Measurements from ENCODE around the gene P4HA1. TPM values are rescaled to one million over a fixed set of nuclear protein-coding genes. Genes with fewer than 3 reads are reported as not detected.

P4HA1 gene
- total and polyA plus RNA-seq, 9 of the 15 experiments (the other 6 are each of a cell fraction or from before 2014, with no cell fraction given), result 20.2 to 177 (median 28.6) TPM

- no peak for TF ChIP-seq ZNF197 (CRISPR knock-in tag; IDR thresholded peaks at IDR 0.05; ENCODE audit: low read depth)
- TF ChIP-seq HEY1 (CRISPR knock-in tag; IDR thresholded peaks at IDR 0.05; ENCODE audit: borderline replicate concordance), result no peak
- TF ChIP-seq TCF15 (CRISPR knock-in tag; IDR thresholded peaks at IDR 0.05), result no peak
- no peak for TF ChIP-seq ZNF232 (CRISPR knock-in tag; IDR thresholded peaks at IDR 0.05)
- no peak for TF ChIP-seq MITF (IDR thresholded peaks at IDR 0.05)
- TF ChIP-seq ZNF316 (IDR thresholded peaks at IDR 0.05), result 0 out of 2 replicates have a peak, but pooled peaks have one; percentile 30
- no peak for TF ChIP-seq ZFP30 (CRISPR knock-in tag; IDR thresholded peaks at IDR 0.05; ENCODE audit: borderline replicate concordance)
- TF ChIP-seq ELF1 (tag; IDR thresholded peaks at IDR 0.05), result peak; percentile 67
- no peak for TF ChIP-seq YY1 (IDR thresholded peaks at IDR 0.05; ENCODE audit: borderline replicate concordance in 1 of 3, control insufficient read depth in 1 of 3, extremely low read depth in 1 of 3, insufficient read depth in 3 of 3, insufficient read length in 1 of 3, insufficient replicate concordance in 2 of 3, low read depth in 1 of 3, low read length in 2 of 3)
- no peak for TF ChIP-seq ZNF512 (tag; IDR thresholded peaks at IDR 0.05)
Measured at GRCh38 chr10:73044378-73045285, 52.0 kb downstream of the P4HA1 start (continued).
